Glutamatergic neuron (in vitro differentiated cells): ENCODE data around the gene BTBD17. TPM values are rescaled to one million over a fixed set of nuclear protein-coding genes. Genes with fewer than 3 reads are reported as not detected.

ENCODE experiments used
- DNase-seq: peaks from one replicate; pipeline ENCODE4 v3.0.0; 2022
- H3K27ac Mint-ChIP-seq: one replicate; pipeline ENCODE4 v1.8.0; 2020; ENCODE audit warnings: mild to moderate bottlenecking, mixed read lengths, inconsistent platforms; ENCODE audit not compliant: unreplicated experiment
- H3K27me3 Mint-ChIP-seq: one replicate; pipeline ENCODE4 v1.8.0; 2020; ENCODE audit warnings: mild to moderate bottlenecking, moderate library complexity, mixed read lengths, inconsistent platforms; ENCODE audit not compliant: unreplicated experiment
- H3K36me3 Mint-ChIP-seq: one replicate; pipeline ENCODE4 v1.8.0; 2020; ENCODE audit warnings: mild to moderate bottlenecking, mixed read lengths, inconsistent platforms; ENCODE audit not compliant: unreplicated experiment
- H3K4me1 Mint-ChIP-seq: one replicate; pipeline ENCODE4 v1.8.0; 2020; ENCODE audit warnings: mild to moderate bottlenecking, low read depth, mixed read lengths, inconsistent platforms; ENCODE audit not compliant: unreplicated experiment
- H3K4me3 Mint-ChIP-seq: one replicate; pipeline ENCODE4 v1.8.0; 2020; ENCODE audit warnings: mild to moderate bottlenecking, mixed read lengths, inconsistent platforms; ENCODE audit not compliant: unreplicated experiment
- H3K9me3 Mint-ChIP-seq: one replicate; pipeline ENCODE4 v1.8.0; 2020; ENCODE audit warnings: mild to moderate bottlenecking, moderate library complexity, mixed read lengths, inconsistent platforms; ENCODE audit not compliant: unreplicated experiment
- total RNA-seq: library from RNA; stranded (reverse); fragmentation: NEBNext Ultra II Directional; extraction: Animal tissue kit (Norgen Biotek cat#: 25700); gene quantifications from one replicate; pipeline ENCODE4 v1.2.1, GENCODE V29; 2021; ENCODE audit not compliant: unreplicated experiment
- TF ChIP-seq, protein P1 (sequence below): fragments of 200-600 bp; sonication (generic); IDR thresholded peaks from one replicate; pipeline ENCODE4 v1.5.0; 2021; ENCODE audit not compliant: partially characterized antibody, unreplicated experiment

The BTBD17 gene
- total RNA-seq, 1 donor from 2014 or later: 310 TPM

DNA sequence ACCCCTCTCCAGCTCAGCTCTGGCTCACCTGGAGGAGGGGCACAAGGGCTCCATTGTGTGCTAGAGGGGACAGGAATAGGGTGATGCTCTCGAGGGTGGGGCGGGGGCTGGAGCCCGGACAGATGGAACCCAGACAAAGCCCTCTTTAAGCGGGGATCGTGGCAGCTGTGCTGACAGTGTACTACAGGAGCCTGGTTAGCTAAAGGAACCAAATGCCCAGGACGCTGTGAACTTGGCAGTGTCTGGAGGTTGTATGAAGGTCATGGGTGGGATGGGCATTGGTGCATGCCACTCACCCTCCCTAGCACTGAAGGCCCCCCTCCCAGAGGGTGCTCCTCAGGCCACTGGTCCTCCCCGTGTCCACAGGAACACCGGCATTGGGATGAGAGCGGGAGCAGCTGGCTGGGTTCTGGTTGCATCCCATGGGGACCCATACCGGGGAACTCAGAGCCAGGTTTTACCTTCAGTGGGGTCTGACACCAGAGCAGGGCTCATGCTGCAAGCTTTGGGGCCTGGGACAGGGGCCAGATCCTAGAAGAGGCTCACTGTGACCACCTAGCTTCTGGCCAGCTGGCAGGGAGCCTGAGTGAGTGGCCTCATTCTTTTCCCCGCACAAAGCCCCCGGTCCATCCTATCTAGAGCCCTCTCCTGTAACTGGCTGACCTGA is 23.7 kb downstream of the BTBD17 start:
- peak overlapping the region; percentile 38 for H3K4me3 Mint-ChIP-seq
- H3K9me3 Mint-ChIP-seq: peaks cover 16% of the 10 kb centered on the region
- peaks cover 14% of the 10 kb centered on the region for H3K27me3 Mint-ChIP-seq
- peak overlapping the region; percentile 84 for H3K27ac Mint-ChIP-seq
- peak; percentile 45 for DNase-seq
- peaks cover 18% of the 10 kb centered on the region for H3K4me1 Mint-ChIP-seq
- peaks cover 5% of the 10 kb centered on the region for H3K36me3 Mint-ChIP-seq
- TF ChIP-seq, protein P1, sequence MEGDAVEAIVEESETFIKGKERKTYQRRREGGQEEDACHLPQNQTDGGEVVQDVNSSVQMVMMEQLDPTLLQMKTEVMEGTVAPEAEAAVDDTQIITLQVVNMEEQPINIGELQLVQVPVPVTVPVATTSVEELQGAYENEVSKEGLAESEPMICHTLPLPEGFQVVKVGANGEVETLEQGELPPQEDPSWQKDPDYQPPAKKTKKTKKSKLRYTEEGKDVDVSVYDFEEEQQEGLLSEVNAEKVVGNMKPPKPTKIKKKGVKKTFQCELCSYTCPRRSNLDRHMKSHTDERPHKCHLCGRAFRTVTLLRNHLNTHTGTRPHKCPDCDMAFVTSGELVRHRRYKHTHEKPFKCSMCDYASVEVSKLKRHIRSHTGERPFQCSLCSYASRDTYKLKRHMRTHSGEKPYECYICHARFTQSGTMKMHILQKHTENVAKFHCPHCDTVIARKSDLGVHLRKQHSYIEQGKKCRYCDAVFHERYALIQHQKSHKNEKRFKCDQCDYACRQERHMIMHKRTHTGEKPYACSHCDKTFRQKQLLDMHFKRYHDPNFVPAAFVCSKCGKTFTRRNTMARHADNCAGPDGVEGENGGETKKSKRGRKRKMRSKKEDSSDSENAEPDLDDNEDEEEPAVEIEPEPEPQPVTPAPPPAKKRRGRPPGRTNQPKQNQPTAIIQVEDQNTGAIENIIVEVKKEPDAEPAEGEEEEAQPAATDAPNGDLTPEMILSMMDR: no peak

DNA sequence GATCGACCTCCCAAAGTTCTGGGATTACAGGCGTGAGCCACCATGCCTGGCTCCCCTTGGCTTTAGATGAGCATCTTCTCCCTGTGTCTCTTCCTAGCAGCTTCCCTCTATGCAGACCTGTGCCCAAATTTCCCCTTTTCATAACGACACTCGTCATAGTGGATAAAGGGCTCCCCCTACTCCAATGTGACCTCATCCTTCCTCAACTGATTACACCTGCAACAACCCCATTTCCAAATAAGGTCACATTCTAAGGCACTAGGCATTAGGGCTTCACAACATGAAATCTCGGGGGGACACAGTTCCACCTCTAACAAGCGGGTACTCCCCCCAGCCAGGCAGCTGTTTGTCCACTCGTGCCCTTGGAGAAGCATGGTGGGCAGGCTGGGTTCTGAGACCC is 25.4 kb downstream of the BTBD17 start:
- Mint-ChIP-seq H3K4me3 (peak overlapping the region; percentile 16), H3K27ac (no peak overlapping the region), H3K9me3 (peaks cover 27% of the 10 kb centered on the region), H3K36me3 (peaks cover 5% of the 10 kb centered on the region), H3K4me1 (peaks cover 27% of the 10 kb centered on the region), H3K27me3 (peaks cover 25% of the 10 kb centered on the region)
- no peak for DNase-seq
- TF ChIP-seq, protein P1: no peak

DNA sequence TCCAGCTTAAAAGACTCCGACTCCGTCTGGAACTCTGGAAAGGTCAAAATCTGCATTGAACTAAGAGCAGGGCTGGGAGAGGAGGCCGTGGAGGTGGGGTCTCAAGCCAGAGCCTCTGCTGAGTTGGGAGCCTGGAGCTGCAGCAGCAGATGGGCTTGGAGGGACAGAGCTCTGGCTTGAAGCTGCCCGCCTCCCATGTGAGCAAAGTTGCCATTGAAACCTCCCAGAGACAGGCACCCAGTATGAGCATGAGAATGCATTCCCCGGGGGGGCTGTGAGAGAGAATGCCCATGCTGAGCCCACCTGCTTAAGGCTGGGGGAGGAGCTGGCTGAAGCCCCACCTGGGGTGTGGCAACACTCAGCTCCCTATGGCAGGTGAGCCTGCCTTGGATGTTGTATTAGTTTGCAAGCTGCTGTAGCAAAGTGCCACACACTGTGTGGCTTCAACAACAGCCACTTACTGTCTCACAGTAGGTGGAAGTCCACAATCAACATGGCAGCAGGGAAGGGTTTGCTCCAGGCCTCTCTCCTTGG is 26.1 kb downstream of the BTBD17 start:
- DNase-seq: no peak
- TF ChIP-seq, protein P1: no peak
- H3K4me3 Mint-ChIP-seq: no peak overlapping the region
- H3K9me3 Mint-ChIP-seq: peaks cover 30% of the 10 kb centered on the region
- peaks cover 25% of the 10 kb centered on the region for H3K27me3 Mint-ChIP-seq
- peaks cover 5% of the 10 kb centered on the region for H3K36me3 Mint-ChIP-seq
- no peak overlapping the region for H3K27ac Mint-ChIP-seq
- peaks cover 29% of the 10 kb centered on the region for H3K4me1 Mint-ChIP-seq

DNA sequence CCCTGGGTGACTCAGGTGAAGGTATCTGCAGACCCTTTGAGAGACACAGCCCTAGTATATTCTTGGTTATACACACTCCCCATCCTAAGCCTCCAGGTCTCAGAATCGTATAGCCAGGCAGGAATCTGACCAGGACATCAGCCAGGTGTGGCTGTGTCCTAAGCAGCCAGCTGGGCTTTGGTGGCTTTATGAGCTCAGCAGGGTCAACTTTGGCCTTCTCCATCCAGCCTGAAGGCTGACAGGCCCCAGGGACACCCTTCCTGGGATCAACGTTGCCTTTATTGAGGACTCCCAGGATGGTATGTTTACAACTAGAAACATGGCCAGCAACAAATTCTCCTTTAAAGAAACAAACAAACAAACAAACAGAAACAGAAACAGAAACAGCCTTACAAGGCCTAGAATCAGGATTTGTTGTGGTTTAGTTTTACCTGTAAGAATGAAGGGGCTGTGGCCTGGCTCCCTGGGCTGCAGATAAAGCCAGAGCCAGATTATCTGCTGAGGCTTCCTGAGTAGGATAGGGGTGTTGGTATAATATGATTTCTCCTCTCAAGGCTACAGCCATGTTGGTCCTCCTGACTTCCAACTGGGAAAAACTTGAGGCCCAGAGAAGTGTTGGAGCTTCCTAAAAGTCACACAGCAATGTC is 27.2 kb downstream of the BTBD17 start:
- H3K4me3 Mint-ChIP-seq: no peak overlapping the region
- H3K27ac Mint-ChIP-seq: peak overlapping the region; percentile 17
- TF ChIP-seq, protein P1: no peak
- DNase-seq: no peak
- peaks cover 5% of the 10 kb centered on the region for H3K36me3 Mint-ChIP-seq
- H3K27me3 Mint-ChIP-seq: peaks cover 24% of the 10 kb centered on the region
- peaks cover 29% of the 10 kb centered on the region for H3K9me3 Mint-ChIP-seq
- peaks cover 35% of the 10 kb centered on the region for H3K4me1 Mint-ChIP-seq
